ENCODE measurements around the gene INPP5F. TPM values are rescaled to one million over a fixed set of nuclear protein-coding genes. Genes with fewer than 3 reads are reported as not detected.
"Not testable (repeated sequence)": the region's sequence is repeated elsewhere in the genome, so short reads cannot be mapped to it uniquely, and the experiment has no call there.

INPP5F gene
- polyA plus RNA-seq, 1 experiment: 4.1 TPM

- TF ChIP-seq CTCF (IDR thresholded peaks at IDR 0.05; ENCODE audit: insufficient read depth, low read depth, low read length): no peak
These were observed 24.0 kb upstream of the INPP5F start for GRCh38 chr10:119701861-119702260.

DNA sequence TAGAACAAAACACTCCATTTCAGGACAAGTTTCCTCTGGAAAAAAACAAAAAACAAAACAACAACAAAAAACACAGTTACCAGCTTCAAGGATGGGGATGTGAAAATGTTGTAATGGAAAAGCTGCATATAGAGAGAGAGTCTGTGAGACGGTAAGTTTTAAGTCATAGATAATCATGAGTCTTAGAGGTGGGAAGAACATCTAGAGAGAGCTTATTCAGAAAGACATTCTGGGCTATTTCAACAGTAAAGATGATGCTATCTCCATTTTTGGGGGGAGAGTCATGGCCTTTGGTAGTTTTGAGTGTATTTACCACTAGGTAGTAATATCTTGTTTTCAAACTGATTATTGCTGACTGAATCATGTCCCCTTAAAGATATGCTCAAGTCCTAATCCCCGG, 23.3 kb upstream of the INPP5F start:
- CTCF ChIA-PET: interaction anchor here (1.0 to 2.5 kb wide), 4 partner anchors 15 to 85 kb away, joined by 3 to 8 read pairs (median 3); no protein-coding TSS in a partner anchor

More at GRCh38 chr10:119701861-119702260, 24.0 kb upstream of the INPP5F start:
- Histone ChIP-seq H3K4me3 (ENCODE audit: low read depth, low read length) (no peak overlapping the region), H3K27me3 (ENCODE audit: control insufficient read depth, insufficient read depth, low read length) (no peaks in the 10 kb centered on the region; the same call in 1 of the 2 replicates), H3K36me3 (ENCODE audit: control insufficient read depth, insufficient read depth, low read length) (no peaks in the 10 kb centered on the region)
- CTCF ChIA-PET: interaction anchor here (1.0 to 1.3 kb wide), 3 partner anchors 15 to 49 kb away, joined by 3 read pairs; no protein-coding TSS in a partner anchor
- DNase-seq (ENCODE audit: low read depth): no peak
- POLR2A ChIA-PET: interaction anchor here (0.6 kb wide), 2 partner anchors 29 to 51 kb away, joined by 5 to 7 read pairs; partner anchors contain the start of gene BAG3

DNA sequence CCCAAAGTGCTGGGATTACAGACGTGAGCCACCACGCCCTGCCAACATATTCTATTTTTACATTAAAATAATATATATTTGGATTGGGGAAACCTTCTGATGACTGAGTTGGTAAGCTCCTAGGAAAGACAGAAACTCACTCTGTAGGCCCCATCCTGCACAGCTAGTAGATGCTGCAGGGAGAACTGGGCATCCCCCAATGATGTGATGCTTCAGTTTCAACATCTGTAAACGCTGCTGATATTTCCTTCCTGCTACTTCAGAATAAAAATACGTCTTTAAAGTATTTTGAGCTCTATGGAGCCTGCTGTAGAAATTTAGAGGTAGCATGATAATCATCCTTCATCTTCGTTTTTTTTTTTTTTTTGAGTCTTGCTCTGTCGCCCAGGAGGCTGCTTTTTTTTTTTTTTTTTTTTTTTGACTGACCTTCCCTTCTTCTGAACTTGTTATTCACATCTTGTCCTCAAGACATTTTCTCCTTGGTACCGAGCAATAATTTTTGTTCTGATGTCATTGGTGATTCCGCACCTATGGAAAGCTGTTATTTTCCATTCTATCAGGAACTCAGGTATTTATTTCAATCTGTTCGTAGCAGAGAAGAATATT, 21.8 kb upstream of the INPP5F start:
- H3K4me3 ChIP-seq (ENCODE audit: low read depth, low read length): no peak overlapping the region
- TF ChIP-seq CTCF (IDR thresholded peaks at IDR 0.05; ENCODE audit: insufficient read depth, low read depth, low read length): no peak
- no peak for DNase-seq (ENCODE audit: low read depth)
- H3K27me3 ChIP-seq (ENCODE audit: control insufficient read depth, insufficient read depth, low read length): no peaks in the 10 kb centered on the region; the same call in 1 of the 2 replicates
- ChIA-PET POLR2A (no interaction called here), CTCF (interaction anchor here (1.0 to 2.7 kb wide), 3 partner anchors 12 to 17 kb away, joined by 4 to 15 read pairs (median 8); no protein-coding TSS in a partner anchor)
- H3K36me3 ChIP-seq (ENCODE audit: control insufficient read depth, insufficient read depth, low read length): no peaks in the 10 kb centered on the region

More for the DNA sequence above, 23.3 kb upstream of the INPP5F start:
- DNase-seq (ENCODE audit: low read depth): no peak
- Histone ChIP-seq H3K27me3 (ENCODE audit: control insufficient read depth, insufficient read depth, low read length) (no peaks in the 10 kb centered on the region; the same call in 1 of the 2 replicates), H3K4me3 (ENCODE audit: low read depth, low read length) (no peak overlapping the region), H3K36me3 (ENCODE audit: control insufficient read depth, insufficient read depth, low read length) (no peaks in the 10 kb centered on the region)
- no peak for TF ChIP-seq CTCF (IDR thresholded peaks at IDR 0.05; ENCODE audit: insufficient read depth, low read depth, low read length)
- POLR2A ChIA-PET: no interaction called here

DNA sequence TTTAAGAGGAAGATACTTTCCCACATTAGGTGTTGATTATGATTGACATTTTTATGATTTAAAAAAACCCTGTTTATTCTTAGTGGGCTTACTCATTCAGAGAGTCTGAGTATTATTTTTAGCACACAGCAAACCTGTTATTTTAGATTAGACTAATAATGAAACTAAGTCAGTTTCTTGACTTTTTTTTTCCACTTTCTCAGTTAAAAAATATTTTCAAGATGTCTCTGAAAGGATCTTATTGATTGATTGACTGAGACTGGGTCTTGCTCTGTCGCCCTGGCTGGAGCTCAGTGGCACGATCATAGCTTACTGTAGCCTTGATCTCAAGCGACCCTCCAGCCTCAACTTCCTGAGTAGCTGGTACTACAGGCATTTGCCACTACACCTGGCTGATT, 20.4 kb upstream of the INPP5F start:
- POLR2A ChIA-PET: interaction anchor here (0.6 kb wide), 1 partner anchor 27 kb away, joined by 9 read pairs; no protein-coding TSS in a partner anchor
- CTCF ChIA-PET: interaction anchor here (0.6 to 2.7 kb wide), 3 partner anchors 19 to 562 kb away, joined by 3 to 15 read pairs (median 3); no protein-coding TSS in a partner anchor
- Histone ChIP-seq H3K36me3 (ENCODE audit: control insufficient read depth, insufficient read depth, low read length) (no peaks in the 10 kb centered on the region), H3K4me3 (ENCODE audit: low read depth, low read length) (no peak overlapping the region), H3K27me3 (ENCODE audit: control insufficient read depth, insufficient read depth, low read length) (no peaks in the 10 kb centered on the region; the same call in 1 of the 2 replicates)
- no peak for DNase-seq (ENCODE audit: low read depth)
- TF ChIP-seq CTCF (IDR thresholded peaks at IDR 0.05; ENCODE audit: insufficient read depth, low read depth, low read length): no peak

DNA sequence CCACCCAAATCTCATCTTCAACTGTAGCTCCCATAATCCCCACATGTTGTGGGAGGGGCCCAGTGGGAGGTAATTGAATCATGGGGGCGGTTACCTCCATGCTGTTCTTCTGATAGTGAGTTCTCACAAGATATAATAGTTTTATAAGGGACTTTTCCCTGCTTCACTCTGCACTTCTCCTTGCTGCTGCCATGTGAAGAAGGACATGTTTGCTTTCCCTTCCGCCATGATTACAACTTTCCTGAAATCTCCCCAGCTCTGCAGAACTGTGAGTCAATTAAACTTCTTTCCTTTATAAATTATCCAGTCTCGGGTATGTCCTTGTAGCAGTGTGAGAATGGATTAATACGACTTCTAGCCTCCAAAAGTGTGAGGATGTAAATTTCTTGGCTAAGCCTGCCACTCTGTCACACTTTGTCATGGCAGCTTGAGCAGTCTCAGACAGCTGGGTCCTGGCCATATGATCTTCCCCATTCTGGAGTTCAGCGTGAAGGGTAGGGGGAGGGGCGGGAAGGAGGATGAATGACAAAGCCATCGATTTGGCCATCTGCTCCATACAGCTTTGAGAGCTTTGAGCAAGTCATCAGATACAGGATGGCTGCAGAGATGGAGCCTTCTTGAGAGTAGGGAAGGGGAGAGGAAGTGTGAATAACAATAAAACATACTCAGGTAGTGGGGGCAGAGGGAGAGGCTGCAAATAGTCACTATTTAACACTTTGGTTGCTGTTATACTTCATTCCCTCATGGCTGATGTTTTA, 19.1 kb upstream of the INPP5F start:
- Histone ChIP-seq H3K36me3 (ENCODE audit: control insufficient read depth, insufficient read depth, low read length) (no peaks in the 10 kb centered on the region), H3K27me3 (ENCODE audit: control insufficient read depth, insufficient read depth, low read length) (no peaks in the 10 kb centered on the region; the same call in 1 of the 2 replicates), H3K4me3 (ENCODE audit: low read depth, low read length) (no peak overlapping the region)
- ChIA-PET POLR2A (no interaction called here), CTCF (interaction anchor here (1.4 to 2.7 kb wide), 3 partner anchors 18 to 20 kb away, joined by 3 to 15 read pairs (median 12); no protein-coding TSS in a partner anchor)
- no peak for DNase-seq (ENCODE audit: low read depth)
- TF ChIP-seq CTCF (IDR thresholded peaks at IDR 0.05; ENCODE audit: insufficient read depth, low read depth, low read length): no peak

GRCh38 chr10:119707331-119707730, 18.5 kb upstream of the INPP5F start:
- DNase-seq (ENCODE audit: low read depth); POLR2A ChIA-PET; H3K4me3 ChIP-seq (ENCODE audit: low read depth, low read length); H3K36me3 ChIP-seq (ENCODE audit: control insufficient read depth, insufficient read depth, low read length); H3K27me3 ChIP-seq (ENCODE audit: control insufficient read depth, insufficient read depth, low read length): not testable (repeated sequence)
- CTCF ChIA-PET: interaction anchor here (2.6 kb wide), 1 partner anchor 21 kb away, joined by 12 read pairs; no protein-coding TSS in a partner anchor

GRCh38 chr10:119710935-119711334, 14.9 kb upstream of the INPP5F start:
- H3K36me3 ChIP-seq (ENCODE audit: control insufficient read depth, insufficient read depth, low read length); POLR2A ChIA-PET; DNase-seq (ENCODE audit: low read depth); H3K27me3 ChIP-seq (ENCODE audit: control insufficient read depth, insufficient read depth, low read length); CTCF ChIA-PET; H3K4me3 ChIP-seq (ENCODE audit: low read depth, low read length): not testable (repeated sequence)
